Stimulated activated naive CD8-positive, alpha-beta T cell treated with anti-CD3 and anti-CD28 coated beads, Interleukin-15, Interleukin-2, amounts not matched to agents 100 ng/mL and 50 ng/mL, for 24 hours (primary cell): Measurements from ENCODE around the gene POLE.
A peak's percentile ranks its signal among the peaks of the same experiment; 100 is the strongest.

Experiments
- H3K27ac Mint-ChIP-seq: one replicate; pipeline ENCODE4 v1.8.0; 2021; ENCODE audit warnings: mild to moderate bottlenecking, mixed read lengths
- H3K27me3 Mint-ChIP-seq: one replicate; pipeline ENCODE4 v1.8.0; 2021; ENCODE audit warnings: mixed read lengths
- H3K36me3 Mint-ChIP-seq: one replicate; pipeline ENCODE4 v1.8.0; 2021; ENCODE audit warnings: low read depth, mixed read lengths
- H3K4me1 Mint-ChIP-seq: one replicate; pipeline ENCODE4 v1.8.0; 2021; ENCODE audit warnings: low read depth, mixed read lengths
- H3K4me3 Mint-ChIP-seq: one replicate; pipeline ENCODE4 v1.8.0; 2021; ENCODE audit warnings: mild to moderate bottlenecking, mixed read lengths
- H3K9me3 Mint-ChIP-seq: one replicate; pipeline ENCODE4 v1.8.0; 2021; ENCODE audit warnings: mixed read lengths

Gene POLE

DNA sequence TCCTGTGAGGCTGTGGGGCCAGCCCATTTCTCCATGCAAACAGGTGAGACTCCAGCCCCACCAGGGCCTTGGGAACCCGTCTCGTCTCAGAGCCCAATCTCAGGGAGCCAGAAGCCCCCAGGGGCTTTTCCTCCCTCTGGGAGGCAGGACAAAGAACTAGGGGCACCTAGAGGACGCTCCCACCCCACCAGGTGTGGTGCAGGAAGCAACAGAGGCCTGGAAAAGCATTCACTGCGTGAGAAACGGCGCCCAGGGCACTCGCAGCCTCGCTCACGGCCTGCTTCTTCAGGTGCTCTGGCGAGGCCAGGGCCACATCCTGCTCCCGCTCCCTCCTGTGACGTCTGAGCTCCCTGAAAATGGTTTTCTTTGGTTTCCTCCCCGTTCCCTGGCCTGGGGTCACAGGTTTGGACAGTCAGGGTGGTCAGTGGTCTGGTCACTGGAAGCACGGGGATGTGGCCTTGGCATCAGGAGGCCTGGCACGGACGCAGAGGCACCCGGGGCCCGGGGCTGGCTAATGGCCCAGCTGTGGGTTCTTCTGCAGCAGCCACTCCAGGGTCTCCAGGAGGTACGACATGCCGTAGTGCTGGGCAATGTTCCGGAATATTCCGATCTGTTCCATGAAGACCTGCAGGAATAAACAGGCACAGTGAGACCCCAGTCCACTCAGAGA is 62.8 kb downstream of the POLE start:
- Mint-ChIP-seq H3K27ac (no peak overlapping the region), H3K36me3 (peaks cover 38% of the 10 kb centered on the region), H3K9me3 (no peaks in the 10 kb centered on the region), H3K4me3 (no peak overlapping the region), H3K27me3 (no peaks in the 10 kb centered on the region), H3K4me1 (no peaks in the 10 kb centered on the region)

DNA sequence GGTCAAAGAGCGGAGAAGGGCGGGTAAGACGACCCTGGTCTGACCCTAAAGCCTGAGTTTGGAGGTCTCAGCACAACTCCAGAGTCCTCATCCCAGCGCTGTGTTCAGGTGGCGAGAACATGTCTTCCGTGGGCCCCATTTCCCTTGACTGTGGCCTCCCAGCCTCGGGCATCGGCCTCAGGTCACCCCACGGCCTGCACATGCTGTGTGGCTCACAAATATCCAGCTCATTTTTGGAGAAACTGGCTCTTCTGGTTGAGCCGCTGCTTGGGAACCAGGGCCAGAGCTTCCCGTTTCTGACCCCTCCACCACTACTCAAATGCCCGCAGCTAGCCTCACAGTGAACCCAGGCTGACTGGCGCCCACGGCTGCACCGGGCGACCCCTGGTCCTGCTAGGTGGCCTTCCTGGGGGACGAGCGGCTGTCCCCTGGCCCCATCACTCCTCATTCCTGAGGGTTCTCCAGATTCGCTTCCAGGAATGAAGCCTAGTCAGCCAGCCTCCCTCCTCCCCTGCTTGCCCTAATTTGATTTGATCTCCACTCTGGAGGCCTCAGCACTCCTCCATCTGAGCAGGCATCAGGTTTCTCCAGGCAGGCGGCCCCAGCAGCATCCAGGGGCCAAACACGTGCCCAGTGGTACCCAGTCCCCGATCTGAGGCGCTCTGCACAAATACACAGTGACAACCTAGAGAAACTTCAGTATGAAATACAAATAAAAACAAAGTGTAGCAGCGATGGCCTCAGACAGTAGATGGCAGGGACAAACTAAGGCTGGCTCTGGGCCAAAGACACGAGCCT is 63.9 kb downstream of the POLE start:
- peak overlapping the region; percentile 41 for H3K27ac Mint-ChIP-seq
- H3K4me3 Mint-ChIP-seq, result no peak overlapping the region
- peaks cover 29% of the 10 kb centered on the region for H3K36me3 Mint-ChIP-seq
- H3K4me1 Mint-ChIP-seq, result no peaks in the 10 kb centered on the region
- peaks cover under 1% of the 10 kb centered on the region for H3K27me3 Mint-ChIP-seq
- H3K9me3 Mint-ChIP-seq, result no peaks in the 10 kb centered on the region

DNA sequence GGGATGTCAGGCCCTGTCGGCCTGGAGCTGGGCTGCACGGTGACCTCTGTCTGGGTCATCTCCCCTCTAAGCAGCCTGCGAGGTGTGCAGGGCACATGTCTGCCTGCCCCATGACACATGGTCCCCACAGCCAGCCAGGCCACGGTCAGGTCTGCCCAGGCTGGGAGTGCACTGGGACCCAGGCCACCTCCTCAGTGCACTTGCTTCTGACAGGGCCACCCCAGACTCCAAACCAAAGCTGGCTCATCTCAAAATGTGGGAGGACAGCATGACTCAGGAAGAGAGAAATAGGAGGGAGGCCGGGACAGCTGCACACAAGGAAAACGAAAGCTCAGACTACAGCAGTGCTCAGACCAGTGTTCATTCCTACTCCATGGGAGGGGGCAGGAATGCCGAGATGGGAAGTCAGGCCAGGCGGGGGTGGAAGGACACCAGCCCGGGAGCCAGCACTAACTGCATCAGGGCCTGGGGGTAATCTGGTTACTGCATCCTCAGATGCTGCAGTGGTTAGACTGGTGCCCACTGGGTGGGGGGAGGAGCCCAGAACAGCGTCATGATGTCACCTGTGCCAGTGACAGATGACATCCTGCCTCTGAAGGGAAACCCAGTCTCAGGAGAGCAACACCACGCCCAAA is 64.6 kb downstream of the POLE start:
- no peak overlapping the region for H3K27ac Mint-ChIP-seq

DNA sequence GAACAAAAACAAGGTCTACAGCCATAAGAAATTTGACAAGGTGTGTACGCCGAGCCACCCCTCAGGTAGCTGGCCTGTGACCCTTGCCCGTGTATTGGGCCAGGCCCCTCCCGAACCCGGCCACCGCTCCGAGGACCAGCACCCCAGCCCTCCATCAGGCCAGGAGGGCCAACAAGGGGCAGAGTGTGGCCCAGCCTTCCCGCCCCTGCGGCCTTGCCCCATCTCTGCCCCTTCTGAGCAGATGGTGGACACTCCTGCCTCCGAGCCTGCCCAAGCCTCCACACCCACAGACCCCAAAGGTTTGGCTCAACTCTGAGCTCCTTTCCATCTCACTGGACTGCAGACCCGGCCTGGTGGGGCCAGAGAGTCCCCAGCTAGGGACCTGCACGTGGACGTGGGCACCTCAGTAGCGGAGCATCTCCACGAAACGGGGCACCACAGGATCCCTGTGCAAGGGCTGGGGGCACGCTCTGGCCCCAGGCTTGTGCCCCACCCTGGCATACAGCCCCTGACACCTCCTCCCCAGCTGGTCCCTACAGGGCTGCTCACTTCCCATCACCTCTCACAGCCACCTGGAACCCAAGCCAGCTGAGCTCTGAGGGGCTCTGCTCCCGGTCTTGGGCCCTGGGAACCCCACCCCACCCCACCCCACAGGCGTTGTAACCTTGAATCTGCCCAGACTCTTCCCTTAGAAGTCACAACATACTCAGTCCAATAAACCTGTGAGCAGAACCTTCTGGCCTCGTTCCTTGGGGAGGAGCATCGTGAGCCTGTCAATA is 65.3 kb downstream of the POLE start:
- Mint-ChIP-seq H3K4me3 (no peak overlapping the region), H3K4me1 (peaks cover 7% of the 10 kb centered on the region), H3K9me3 (peaks cover 3% of the 10 kb centered on the region), H3K36me3 (peaks cover 29% of the 10 kb centered on the region), H3K27me3 (peaks cover 14% of the 10 kb centered on the region), H3K27ac (no peak overlapping the region)

More for the DNA sequence above, 64.6 kb downstream of the POLE start:
- H3K27me3 Mint-ChIP-seq, result peaks cover 7% of the 10 kb centered on the region
- peaks cover 29% of the 10 kb centered on the region for H3K36me3 Mint-ChIP-seq
- peaks cover 6% of the 10 kb centered on the region for H3K4me1 Mint-ChIP-seq
- peaks cover 3% of the 10 kb centered on the region for H3K9me3 Mint-ChIP-seq
- no peak overlapping the region for H3K4me3 Mint-ChIP-seq

DNA sequence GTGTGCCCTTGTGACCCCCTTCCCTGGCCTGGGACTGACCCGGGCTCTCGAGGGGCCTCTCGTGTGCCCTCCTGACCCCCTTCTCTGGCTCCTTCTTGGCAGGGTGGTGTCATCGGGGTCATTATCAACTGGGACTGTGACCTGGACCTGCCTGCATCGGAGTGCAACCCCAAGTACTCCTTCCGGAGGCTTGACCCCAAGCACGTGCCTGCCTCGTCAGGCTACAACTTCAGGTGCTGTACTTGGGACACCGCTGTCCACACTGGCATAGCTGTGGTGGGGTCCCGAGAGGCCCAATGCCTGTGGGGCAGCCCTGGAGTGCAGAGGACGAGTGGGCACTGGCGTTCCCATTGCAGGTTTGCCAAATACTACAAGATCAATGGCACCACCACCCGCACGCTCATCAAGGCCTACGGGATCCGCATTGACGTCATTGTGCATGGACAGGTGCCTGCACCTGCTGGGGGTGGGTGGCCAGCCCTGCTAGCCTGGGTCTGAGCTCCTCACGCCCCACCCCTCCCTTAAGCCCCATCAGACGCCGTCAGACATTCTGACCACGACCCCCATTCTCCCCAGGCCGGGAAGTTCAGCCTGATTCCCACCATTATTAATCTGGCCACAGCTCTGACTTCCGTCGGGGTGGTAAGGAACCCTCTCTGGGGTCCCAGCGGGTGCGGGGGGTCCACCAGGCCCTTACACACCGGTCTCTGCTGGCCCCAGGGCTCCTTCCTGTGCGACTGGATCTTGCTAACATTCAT is 66.1 kb downstream of the POLE start:
- no peak overlapping the region for H3K27ac Mint-ChIP-seq
- no peak overlapping the region for H3K4me3 Mint-ChIP-seq
- H3K27me3 Mint-ChIP-seq, result peaks cover 18% of the 10 kb centered on the region
- H3K36me3 Mint-ChIP-seq, result peaks cover 24% of the 10 kb centered on the region
- H3K4me1 Mint-ChIP-seq, result peaks cover 7% of the 10 kb centered on the region
- peaks cover 3% of the 10 kb centered on the region for H3K9me3 Mint-ChIP-seq

DNA sequence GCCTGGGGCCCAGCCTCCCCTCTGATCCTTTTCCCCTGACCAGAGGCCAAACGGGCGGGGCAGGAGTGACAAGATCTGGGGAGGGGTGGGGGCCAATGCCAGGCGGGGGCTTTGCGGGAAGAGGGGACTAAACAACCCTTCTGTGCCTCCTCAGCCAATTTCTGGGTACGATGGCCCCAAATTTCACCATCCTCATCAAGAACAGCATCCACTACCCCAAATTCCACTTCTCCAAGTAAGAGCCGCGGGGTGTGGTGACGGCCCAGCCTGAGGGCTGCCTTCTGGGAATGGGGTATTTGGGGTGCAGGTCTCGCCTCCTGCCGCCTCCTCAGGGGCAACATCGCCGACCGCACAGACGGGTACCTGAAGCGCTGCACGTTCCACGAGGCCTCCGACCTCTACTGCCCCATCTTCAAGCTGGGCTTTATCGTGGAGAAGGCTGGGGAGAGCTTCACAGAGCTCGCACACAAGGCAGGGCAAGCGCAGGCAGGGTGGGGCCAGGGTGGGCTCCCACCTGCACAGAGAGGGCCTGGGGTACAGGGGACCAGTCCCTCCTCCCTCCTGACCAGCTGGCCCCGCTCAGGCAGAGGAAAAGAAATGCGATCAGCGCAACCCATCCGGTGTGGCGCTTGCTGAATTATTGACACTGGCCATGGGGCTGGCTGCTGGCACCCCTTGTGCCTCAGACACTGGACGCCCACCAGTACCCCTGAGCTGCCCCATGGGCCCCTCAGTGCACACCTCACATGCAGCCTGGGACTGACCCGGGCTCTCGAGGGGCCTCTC is 66.8 kb downstream of the POLE start:
- Mint-ChIP-seq H3K9me3 (peaks cover 3% of the 10 kb centered on the region), H3K36me3 (peaks cover 19% of the 10 kb centered on the region), H3K27me3 (peaks cover 25% of the 10 kb centered on the region), H3K4me3 (no peak overlapping the region), H3K4me1 (peaks cover 7% of the 10 kb centered on the region), H3K27ac (no peak overlapping the region)

DNA sequence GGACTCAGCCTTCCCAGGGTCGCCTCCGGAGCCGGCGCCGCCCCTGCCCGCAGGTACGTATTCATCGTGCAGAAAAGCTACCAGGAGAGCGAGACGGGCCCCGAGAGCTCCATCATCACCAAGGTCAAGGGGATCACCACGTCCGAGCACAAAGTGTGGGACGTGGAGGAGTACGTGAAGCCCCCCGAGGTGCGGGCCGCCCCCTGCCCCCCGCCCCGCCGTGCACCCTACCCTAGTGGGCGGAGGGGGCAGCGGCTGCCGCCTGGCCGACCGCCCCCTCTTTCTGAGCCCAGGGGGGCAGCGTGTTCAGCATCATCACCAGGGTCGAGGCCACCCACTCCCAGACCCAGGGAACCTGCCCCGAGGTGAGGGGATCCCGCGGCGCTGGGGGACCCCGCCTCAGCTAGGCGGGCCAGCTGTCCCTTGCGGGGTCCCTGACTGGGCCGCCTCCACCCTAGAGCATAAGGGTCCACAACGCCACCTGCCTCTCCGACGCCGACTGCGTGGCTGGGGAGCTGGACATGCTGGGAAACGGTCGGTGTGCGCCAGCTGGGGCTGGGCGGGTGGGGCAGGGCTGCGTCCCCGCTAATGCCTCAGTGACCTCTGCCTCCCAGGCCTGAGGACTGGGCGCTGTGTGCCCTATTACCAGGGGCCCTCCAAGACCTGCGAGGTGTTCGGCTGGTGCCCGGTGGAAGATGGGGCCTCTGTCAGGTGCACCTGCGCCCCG is 67.6 kb downstream of the POLE start:
- no peak overlapping the region for H3K27ac Mint-ChIP-seq
- peaks cover 32% of the 10 kb centered on the region for H3K27me3 Mint-ChIP-seq
- peaks cover 11% of the 10 kb centered on the region for H3K4me1 Mint-ChIP-seq
- H3K36me3 Mint-ChIP-seq, result peaks cover 13% of the 10 kb centered on the region
- H3K9me3 Mint-ChIP-seq, result peaks cover 3% of the 10 kb centered on the region
- no peak overlapping the region for H3K4me3 Mint-ChIP-seq

DNA sequence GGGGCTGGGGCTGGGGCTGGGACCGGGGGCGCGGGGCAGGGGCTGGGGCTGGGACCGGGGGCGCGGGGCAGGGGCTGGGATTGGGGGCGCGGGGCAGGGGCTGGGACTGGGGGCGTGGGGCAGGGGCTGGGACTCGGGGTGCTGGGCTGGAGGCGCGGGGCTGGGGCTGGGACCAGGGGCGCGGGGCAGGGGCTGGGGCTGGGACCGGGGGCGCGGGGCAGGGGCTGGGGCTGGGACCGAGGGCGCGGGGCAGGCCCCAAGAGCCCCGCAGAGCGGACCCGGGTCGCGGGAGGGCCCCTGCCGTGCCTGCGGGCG is 68.1 kb downstream of the POLE start:
- Mint-ChIP-seq H3K27ac (no peak overlapping the region), H3K4me3 (no peak overlapping the region), H3K36me3 (peaks cover 13% of the 10 kb centered on the region)

DNA sequence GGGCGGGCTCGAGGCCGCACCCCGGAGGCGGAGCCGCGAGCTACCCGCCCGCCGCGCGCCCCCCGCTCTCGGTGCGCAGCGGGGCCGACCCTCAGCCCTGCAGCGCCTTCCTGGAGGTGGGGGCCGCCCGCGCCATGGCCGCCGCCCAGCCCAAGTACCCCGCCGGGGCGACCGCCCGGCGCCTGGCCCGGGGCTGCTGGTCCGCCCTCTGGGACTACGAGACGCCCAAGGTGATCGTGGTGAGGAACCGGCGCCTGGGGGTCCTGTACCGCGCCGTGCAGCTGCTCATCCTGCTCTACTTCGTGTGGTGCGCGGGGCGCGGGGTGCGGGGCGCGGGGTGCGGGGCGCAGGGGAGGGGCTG is 68.5 kb downstream of the POLE start, which contains the start of gene P2RX2:
Gene P2RX2 (plus strand): TSS at position 94 of the 361 bp plus-strand sequence. CDS start 41 bp downstream, at position 135.
- Mint-ChIP-seq H3K36me3 (peaks cover 10% of the 10 kb centered on the region), H3K4me1 (peaks cover 11% of the 10 kb centered on the region), H3K27me3 (peaks cover 32% of the 10 kb centered on the region), H3K27ac (no peak within 1 kb of the TSS), H3K9me3 (peaks cover 3% of the 10 kb centered on the region), H3K4me3 (peak within 1 kb of the TSS; percentile 28)

More for the DNA sequence above, 68.1 kb downstream of the POLE start:
- peaks cover 32% of the 10 kb centered on the region for H3K27me3 Mint-ChIP-seq
- peaks cover 3% of the 10 kb centered on the region for H3K9me3 Mint-ChIP-seq
- peaks cover 11% of the 10 kb centered on the region for H3K4me1 Mint-ChIP-seq

DNA sequence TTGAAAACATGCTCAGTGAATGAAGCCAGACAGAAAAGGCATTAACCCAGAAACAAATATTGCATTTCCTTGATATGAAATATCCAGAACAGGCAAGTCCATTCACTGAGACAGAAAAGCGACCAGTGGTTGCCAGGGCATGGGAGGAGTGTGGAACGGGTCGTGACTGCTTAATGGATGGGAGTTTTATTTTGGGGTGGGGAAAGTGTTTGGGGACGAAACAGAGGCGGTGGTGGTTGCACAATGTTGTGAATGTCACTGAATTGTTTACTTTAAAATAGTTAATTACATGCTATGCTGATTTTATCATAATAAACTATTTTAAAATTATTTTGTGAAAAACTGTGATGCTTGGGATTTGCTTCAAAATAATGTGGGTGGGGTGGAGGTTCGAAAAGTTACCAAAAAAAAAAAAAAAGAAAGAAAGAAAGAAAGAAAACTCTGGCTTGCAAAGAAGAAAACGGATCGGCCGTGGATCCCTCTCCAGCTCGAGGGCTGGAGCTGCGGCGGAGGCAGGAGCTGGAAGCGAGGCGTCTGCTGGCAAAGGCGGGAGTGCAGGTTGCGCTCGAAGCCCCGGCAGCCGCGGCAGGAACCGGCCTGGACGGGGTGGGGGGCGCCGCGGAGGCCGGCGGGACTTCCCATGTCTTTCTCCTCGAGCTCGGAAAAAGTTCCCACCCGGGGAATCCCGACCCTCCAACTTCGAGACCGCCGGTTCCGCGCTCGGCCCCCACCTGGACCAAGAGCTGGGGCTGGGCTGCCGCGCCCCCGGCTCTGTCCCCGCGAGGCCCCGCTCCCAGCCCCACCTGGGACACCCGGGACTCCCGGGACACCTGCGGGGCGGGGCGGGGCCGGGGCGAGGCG is 69.1 kb downstream of the POLE start:
- Mint-ChIP-seq H3K36me3 (peaks cover 6% of the 10 kb centered on the region), H3K9me3 (peaks cover 3% of the 10 kb centered on the region), H3K27ac (no peak overlapping the region), H3K4me3 (peak overlapping the region; percentile 28), H3K27me3 (peaks cover 32% of the 10 kb centered on the region), H3K4me1 (peaks cover 11% of the 10 kb centered on the region)

DNA sequence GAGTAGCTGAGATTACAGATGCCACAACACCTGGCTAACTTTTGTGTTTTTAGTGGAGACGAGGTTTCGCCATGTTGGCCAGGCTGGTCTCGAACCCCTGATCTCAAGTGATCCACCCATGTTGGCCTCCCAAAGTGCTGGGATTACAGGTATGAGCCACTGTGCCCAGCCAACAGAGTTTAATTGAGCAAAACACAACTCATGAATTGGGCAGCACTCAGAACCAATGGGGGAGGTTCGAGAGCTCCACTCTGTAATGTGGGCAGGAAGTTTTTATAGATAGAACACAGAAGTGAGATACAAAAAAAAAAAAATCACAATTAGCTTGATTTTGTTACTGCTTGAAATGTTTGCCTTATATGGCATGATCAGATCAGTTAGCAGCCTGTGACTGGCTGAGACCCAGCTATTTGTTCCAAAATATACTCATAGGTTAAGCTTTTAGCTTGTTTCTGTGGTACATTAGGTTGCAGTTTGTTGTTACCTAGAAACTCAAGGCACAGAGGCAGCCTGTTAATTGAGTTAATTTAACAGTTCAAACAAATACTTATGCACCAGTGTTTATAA is 69.9 kb downstream of the POLE start:
- Mint-ChIP-seq H3K9me3 (peaks cover 3% of the 10 kb centered on the region), H3K36me3 (no peaks in the 10 kb centered on the region), H3K4me3 (no peak overlapping the region), H3K27ac (no peak overlapping the region), H3K27me3 (peaks cover 32% of the 10 kb centered on the region), H3K4me1 (peaks cover 11% of the 10 kb centered on the region)

DNA sequence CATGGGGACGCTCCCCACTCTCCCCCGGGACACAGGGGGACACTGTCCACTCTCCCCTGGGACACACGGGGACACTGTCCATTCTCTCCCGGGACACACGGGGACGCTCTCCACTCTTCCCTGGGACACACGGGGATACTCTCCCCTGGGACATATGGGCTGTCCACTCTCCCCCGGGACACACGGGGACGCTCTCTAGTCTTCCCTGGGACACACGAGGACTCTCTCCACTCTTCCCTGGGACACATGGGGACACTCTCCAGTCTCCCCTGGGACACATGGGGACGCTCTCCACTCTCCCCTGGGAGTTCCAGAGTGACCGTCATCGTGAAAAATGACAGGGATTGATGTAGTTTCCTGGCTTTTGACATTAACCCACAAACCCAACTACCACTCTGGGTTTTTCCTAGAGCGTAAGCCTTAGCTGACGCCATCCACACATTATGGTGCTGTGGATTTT is 71.5 kb downstream of the POLE start:
- Mint-ChIP-seq H3K36me3 (peaks cover 4% of the 10 kb centered on the region), H3K4me3 (no peak overlapping the region), H3K4me1 (peaks cover 11% of the 10 kb centered on the region), H3K27ac (no peak overlapping the region), H3K27me3 (peaks cover 39% of the 10 kb centered on the region), H3K9me3 (peaks cover 3% of the 10 kb centered on the region)
